ENCODE measurements around the gene GOLT1A. TPM values are rescaled to one million over a fixed set of nuclear protein-coding genes. Genes with fewer than 3 reads are reported as not detected.

Gene GOLT1A, protein sequence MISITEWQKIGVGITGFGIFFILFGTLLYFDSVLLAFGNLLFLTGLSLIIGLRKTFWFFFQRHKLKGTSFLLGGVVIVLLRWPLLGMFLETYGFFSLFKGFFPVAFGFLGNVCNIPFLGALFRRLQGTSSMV
- under 1 TPM; 0.42 to 0.81 TPM for polyA plus RNA-seq

DNA sequence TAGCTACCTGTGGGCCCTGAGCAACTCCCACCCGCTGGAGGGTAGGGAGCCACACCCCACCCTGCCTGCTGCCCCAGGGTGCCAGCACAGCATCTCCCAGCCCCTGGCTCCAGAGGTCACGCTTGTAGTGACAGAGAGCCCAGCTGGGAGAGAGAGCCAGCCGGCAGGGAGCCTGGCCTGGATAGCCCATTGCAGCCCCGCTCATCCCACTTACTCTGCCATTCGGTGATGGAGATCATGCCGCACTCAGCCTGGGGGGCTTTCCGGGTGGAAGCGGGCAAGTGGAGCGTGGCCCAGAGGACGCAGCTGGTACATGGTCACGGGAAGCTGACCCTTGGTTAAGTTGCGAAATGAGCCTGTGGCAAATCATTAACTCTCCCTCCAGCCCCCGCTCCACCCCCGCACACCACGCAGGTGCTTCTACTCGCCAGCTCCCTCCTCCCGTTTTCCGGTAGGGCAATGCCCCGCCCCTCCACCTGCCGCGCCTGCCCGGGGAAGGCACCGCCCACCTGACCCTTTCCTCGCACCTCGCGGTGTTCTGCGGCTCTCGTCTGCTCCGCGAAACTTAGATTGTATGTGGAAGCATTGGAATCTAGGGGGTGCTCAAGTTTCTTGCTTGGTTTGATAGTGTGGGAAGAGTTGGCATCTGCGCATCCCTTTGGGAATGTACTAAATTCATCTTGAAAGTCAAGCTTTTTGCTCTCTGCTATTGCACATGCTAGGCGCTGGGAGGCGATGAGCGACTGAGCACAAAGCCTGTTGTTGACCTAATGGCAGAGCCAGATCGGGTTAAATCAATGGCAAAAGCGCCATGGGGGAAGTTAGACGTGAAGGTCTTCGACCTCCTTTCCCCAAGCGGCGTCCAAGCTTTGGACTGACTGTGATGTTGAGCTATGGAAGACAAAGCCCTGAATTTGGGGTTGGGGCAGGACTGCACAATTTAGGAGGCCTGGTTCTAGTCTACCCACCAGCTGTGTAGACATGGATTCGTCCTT, at the start of gene GOLT1A:
GOLT1A (minus strand) TSS at position 321 of the 995 bp plus-strand sequence; CDS start at position 239, 82 bp downstream.
- Histone ChIP-seq H3K4me3 (ENCODE audit: low read depth in 1 of 2, low read length in 2 of 2) (no peak within 1 kb of the TSS), H3K27ac (ENCODE audit: low read depth in 2 of 2, low read length in 1 of 2) (no peak within 1 kb of the TSS)
- 14 to 16% methylated on average over 41 of the region's 41 CpGs for WGBS, 2 donors

DNA sequence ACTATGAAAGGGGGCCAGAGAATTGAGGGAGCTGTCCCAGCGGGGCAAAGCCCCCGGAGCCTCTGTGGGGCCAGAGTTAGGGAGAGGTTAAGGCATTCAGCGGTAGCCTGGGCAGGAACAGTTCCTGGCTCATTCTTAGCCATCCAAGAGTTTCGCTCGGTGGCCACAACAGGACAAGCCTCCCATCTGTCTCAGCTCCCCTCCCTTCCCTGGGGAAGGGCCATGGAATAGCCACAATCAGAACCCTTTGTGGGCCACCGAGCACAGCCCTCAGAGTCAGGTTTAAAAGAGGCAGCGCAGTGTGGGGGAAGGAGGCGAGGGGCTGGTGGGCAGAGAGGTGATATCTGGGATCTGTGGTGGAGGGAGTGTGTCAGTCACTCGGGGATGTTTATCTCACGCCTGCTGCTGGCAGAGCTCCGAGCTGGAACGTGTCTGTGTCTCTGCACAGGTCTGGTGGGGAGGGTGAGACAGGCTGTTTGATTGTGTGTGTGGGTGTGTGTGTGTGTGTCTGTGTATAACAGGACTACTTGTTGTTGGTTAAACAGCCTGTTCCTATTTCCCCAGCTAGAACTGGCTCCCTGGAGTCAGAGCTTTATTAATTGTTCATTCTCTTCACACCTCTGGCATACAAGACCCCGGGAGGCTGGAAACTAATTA, 49.6 kb upstream of the GOLT1A start:
- Histone ChIP-seq H3K4me1 (ENCODE audit: control insufficient read depth in 2 of 2, insufficient read depth in 2 of 2, low read length in 1 of 2) (peaks cover 2% of the 10 kb centered on the region in 2 donors), H3K27ac (ENCODE audit: low read depth in 2 of 2, low read length in 1 of 2) (no peak overlapping the region)
- WGBS, 2 donors, result 59 to 62% methylated on average over 11 to 13 of the region's 13 CpGs

More for the DNA sequence above, at the start of gene GOLT1A:
- Histone ChIP-seq H3K36me3 (ENCODE audit: control insufficient read depth in 2 of 2, insufficient read depth in 2 of 2, low read length in 1 of 2) (no peaks in the 10 kb centered on the region), H3K9me3 (ENCODE audit: control insufficient read depth in 2 of 2, insufficient read depth in 1 of 2, low read depth in 1 of 2, low read length in 1 of 2) (no peaks in the 10 kb centered on the region), H3K27me3 (ENCODE audit: control insufficient read depth in 1 of 2, insufficient read depth in 2 of 2, low read length in 2 of 2) (no peaks in the 10 kb centered on the region), H3K4me1 (ENCODE audit: control insufficient read depth in 2 of 2, insufficient read depth in 2 of 2, low read length in 1 of 2) (peaks cover 3 to 7% of the 10 kb centered on the region in 2 donors)

DNA sequence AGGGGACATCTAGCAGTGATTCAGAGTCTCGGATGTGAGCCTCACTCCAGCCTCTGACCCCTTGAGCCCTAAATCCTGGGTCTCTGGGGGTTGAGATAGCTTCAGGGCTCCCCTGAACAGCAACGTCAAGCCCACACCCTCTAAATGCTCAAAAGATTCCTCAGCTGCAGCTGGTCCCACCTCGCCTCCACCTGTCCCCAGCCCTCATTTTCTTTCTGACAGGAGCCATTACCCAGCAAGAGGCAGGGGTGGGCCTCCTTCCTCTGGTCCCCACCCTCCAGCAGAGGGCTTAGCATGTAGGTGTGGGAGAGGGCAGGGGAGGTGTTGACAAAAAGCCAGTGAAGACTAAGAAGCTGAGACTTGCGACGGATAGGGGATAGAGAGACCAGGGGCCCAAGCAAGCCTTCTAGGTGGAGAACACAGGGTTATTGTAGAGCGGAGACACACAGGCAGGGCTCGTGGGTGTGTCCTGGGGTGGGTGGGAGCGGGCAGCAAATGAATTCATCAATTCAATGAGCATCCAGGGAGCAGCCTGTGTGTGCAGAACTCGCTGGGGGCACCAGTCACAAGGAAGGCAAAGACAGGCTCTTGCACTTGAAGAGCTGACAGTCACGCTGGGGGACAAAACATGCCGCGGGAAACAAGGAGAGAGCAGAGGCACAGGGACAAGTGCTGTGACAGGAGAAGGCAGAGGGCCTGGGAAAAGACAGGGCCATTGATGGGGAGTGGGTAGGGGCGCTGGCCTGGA, 48.9 kb upstream of the GOLT1A start:
- Histone ChIP-seq H3K4me3 (ENCODE audit: low read depth in 1 of 2, low read length in 2 of 2) (no peak overlapping the region), H3K36me3 (ENCODE audit: control insufficient read depth in 2 of 2, insufficient read depth in 2 of 2, low read length in 1 of 2) (peaks cover 2 to 25% of the 10 kb centered on the region in 2 donors), H3K27me3 (ENCODE audit: control insufficient read depth in 1 of 2, insufficient read depth in 2 of 2, low read length in 2 of 2) (no peaks in the 10 kb centered on the region), H3K4me1 (ENCODE audit: control insufficient read depth in 2 of 2, insufficient read depth in 2 of 2, low read length in 1 of 2) (peaks cover 2% of the 10 kb centered on the region in 2 donors), H3K9me3 (ENCODE audit: control insufficient read depth in 2 of 2, insufficient read depth in 1 of 2, low read depth in 1 of 2, low read length in 1 of 2) (no peaks in the 10 kb centered on the region), H3K27ac (ENCODE audit: low read depth in 2 of 2, low read length in 1 of 2) (no peak overlapping the region)
- 88 to 91% methylated on average over 12 to 13 of the region's 13 CpGs for WGBS, 2 donors

More for the DNA sequence above, 49.6 kb upstream of the GOLT1A start:
- Histone ChIP-seq H3K4me3 (ENCODE audit: low read depth in 1 of 2, low read length in 2 of 2) (no peak overlapping the region), H3K9me3 (ENCODE audit: control insufficient read depth in 2 of 2, insufficient read depth in 1 of 2, low read depth in 1 of 2, low read length in 1 of 2) (no peaks in the 10 kb centered on the region), H3K27me3 (ENCODE audit: control insufficient read depth in 1 of 2, insufficient read depth in 2 of 2, low read length in 2 of 2) (no peaks in the 10 kb centered on the region), H3K36me3 (ENCODE audit: control insufficient read depth in 2 of 2, insufficient read depth in 2 of 2, low read length in 1 of 2) (peaks cover 2 to 25% of the 10 kb centered on the region in 2 donors)

DNA sequence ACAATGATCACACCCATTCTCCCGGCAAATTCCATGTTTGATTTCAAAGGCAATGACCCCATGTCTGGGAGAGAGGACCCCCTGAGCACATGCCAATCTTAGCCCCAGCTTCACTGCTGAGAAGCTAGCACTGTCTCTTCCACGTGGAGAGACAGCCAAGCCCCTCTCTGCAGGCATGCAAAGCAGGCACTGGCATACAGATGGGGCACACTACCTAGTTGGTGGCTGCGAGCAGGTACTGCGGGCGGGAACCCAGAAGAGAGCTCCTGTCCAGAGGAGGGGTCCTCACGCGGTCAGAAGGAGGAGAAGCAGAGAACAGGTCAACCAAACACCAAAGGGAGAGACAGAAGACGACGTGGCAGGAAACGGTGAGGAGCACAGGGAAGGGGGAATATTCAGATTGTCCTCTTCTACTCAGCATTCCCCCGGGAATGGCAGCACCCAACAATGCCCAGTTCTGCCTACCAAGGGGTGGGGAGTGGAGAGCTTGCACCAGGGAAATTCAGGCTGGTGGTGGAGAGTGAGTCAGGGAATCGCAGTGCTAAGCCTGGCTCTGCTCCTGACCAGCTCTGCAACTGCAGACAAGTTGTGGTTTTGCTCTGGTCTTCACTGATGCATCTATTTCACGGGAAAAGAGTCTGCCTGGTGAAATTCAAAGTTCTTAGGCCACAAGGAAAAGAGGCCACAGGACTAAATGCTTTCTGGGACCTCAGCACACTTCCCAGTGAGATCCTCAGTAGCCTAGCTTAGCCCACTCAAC, 48.1 kb upstream of the GOLT1A start:
- Histone ChIP-seq H3K27ac (ENCODE audit: low read depth in 2 of 2, low read length in 1 of 2) (no peak overlapping the region), H3K9me3 (ENCODE audit: control insufficient read depth in 2 of 2, insufficient read depth in 1 of 2, low read depth in 1 of 2, low read length in 1 of 2) (no peaks in the 10 kb centered on the region), H3K4me1 (ENCODE audit: control insufficient read depth in 2 of 2, insufficient read depth in 2 of 2, low read length in 1 of 2) (peaks cover 2% of the 10 kb centered on the region in 2 donors), H3K27me3 (ENCODE audit: control insufficient read depth in 1 of 2, insufficient read depth in 2 of 2, low read length in 2 of 2) (no peaks in the 10 kb centered on the region), H3K4me3 (ENCODE audit: low read depth in 1 of 2, low read length in 2 of 2) (no peak overlapping the region), H3K36me3 (ENCODE audit: control insufficient read depth in 2 of 2, insufficient read depth in 2 of 2, low read length in 1 of 2) (peaks cover 2 to 29% of the 10 kb centered on the region in 2 donors)
- WGBS, 2 donors, result 79 to 83% methylated on average over 13 of the region's 13 CpGs

DNA sequence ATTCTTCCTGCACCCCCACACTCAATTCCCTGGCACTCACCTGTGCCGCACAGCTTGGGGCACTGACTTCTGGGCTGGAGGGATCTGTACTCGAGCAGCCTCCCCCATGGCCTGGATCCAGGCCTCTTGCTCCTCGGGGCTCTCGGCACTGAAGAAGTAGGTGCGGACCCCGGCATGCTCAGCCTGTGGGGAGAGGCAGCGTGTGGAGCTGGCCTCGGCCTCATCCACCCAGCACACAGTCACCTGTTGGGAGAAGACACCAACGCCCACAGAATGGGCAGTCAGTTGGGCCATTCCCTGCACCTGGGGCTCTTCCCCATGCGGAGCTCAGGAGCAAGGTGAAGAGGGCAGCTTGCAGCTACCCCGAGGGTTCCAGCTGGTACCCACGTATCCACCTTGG, 47.5 kb upstream of the GOLT1A start:
- H3K27me3 ChIP-seq (ENCODE audit: control insufficient read depth in 1 of 2, insufficient read depth in 2 of 2, low read length in 2 of 2), result no peaks in the 10 kb centered on the region
- H3K27ac ChIP-seq (ENCODE audit: low read depth in 2 of 2, low read length in 1 of 2), result no peak overlapping the region
- H3K4me3 ChIP-seq (ENCODE audit: low read depth in 1 of 2, low read length in 2 of 2), result no peak overlapping the region
- H3K36me3 ChIP-seq (ENCODE audit: control insufficient read depth in 2 of 2, insufficient read depth in 2 of 2, low read length in 1 of 2), result peaks cover 2 to 31% of the 10 kb centered on the region in 2 donors
- WGBS, 2 donors, result 92 to 95% methylated on average over 12 of the region's 12 CpGs
- no peaks in the 10 kb centered on the region for H3K9me3 ChIP-seq (ENCODE audit: control insufficient read depth in 2 of 2, insufficient read depth in 1 of 2, low read depth in 1 of 2, low read length in 1 of 2)
- H3K4me1 ChIP-seq (ENCODE audit: control insufficient read depth in 2 of 2, insufficient read depth in 2 of 2, low read length in 1 of 2), result peaks cover 2% of the 10 kb centered on the region in 2 donors

DNA sequence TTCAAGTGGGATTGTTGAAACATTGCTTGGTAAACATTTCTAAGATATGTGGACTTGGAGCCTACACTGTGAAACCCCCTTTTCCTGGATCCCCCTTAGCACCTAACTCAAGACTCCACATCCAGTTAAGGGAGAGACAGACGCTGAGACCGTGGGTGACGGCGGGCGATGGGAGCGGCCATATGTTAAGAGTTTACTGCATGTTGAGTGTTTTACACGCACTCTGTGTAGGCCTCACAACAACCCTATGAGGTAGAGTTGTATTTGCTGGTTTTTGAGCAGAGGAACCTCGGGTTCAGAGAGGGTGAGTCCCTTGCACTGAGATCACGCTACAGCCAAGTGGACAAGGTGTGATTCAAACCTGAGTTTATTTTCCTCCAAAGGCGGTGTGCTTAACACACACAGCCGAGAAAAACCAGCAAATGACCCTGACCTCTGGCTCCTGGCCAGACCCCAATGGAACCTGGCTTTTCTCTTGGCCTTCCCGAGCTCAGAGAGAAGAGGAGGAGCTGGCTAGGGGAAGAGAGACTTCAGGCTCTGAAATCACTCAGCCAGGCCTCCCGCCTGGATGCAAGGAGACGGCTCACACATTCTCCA, 46.9 kb upstream of the GOLT1A start:
- H3K4me1 ChIP-seq (ENCODE audit: control insufficient read depth in 2 of 2, insufficient read depth in 2 of 2, low read length in 1 of 2), result peaks cover 0 to 2% of the 10 kb centered on the region in 2 donors
- H3K4me3 ChIP-seq (ENCODE audit: low read depth in 1 of 2, low read length in 2 of 2), result no peak overlapping the region
- H3K36me3 ChIP-seq (ENCODE audit: control insufficient read depth in 2 of 2, insufficient read depth in 2 of 2, low read length in 1 of 2), result peaks cover 2 to 35% of the 10 kb centered on the region in 2 donors
- 91 to 92% methylated on average over 13 to 14 of the region's 14 CpGs for WGBS, 2 donors
- no peak overlapping the region for H3K27ac ChIP-seq (ENCODE audit: low read depth in 2 of 2, low read length in 1 of 2)
- no peaks in the 10 kb centered on the region for H3K27me3 ChIP-seq (ENCODE audit: control insufficient read depth in 1 of 2, insufficient read depth in 2 of 2, low read length in 2 of 2)
- no peaks in the 10 kb centered on the region for H3K9me3 ChIP-seq (ENCODE audit: control insufficient read depth in 2 of 2, insufficient read depth in 1 of 2, low read depth in 1 of 2, low read length in 1 of 2)

DNA sequence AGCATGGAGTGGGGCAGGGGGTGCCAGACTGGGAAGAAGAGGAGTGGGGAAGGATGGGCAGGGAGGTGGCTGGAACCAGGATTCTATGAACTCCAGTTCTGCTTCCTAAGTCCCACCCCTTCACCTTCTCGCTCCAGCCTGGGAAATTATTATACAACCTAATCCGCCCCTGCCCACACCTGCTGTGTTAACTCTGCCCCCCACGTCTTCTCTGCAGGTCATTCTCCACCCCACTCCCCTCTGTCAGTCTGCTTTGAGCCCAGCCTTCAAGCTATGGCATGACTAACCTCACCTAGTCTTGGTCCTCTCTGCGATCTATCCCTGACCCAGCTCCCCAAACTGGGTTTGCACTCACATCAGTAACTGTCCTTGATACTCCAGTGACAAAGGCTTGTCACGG, 46.0 kb upstream of the GOLT1A start:
- H3K27ac ChIP-seq (ENCODE audit: low read depth in 2 of 2, low read length in 1 of 2), result no peak overlapping the region
- WGBS, 2 donors, result 87 to 93% methylated on average over 5 of the region's 5 CpGs
- H3K27me3 ChIP-seq (ENCODE audit: control insufficient read depth in 1 of 2, insufficient read depth in 2 of 2, low read length in 2 of 2), result no peaks in the 10 kb centered on the region
- H3K36me3 ChIP-seq (ENCODE audit: control insufficient read depth in 2 of 2, insufficient read depth in 2 of 2, low read length in 1 of 2), result peaks cover 2 to 35% of the 10 kb centered on the region in 2 donors
- H3K9me3 ChIP-seq (ENCODE audit: control insufficient read depth in 2 of 2, insufficient read depth in 1 of 2, low read depth in 1 of 2, low read length in 1 of 2), result no peaks in the 10 kb centered on the region
- H3K4me3 ChIP-seq (ENCODE audit: low read depth in 1 of 2, low read length in 2 of 2), result no peak overlapping the region
- peaks cover 0 to 2% of the 10 kb centered on the region in 2 donors for H3K4me1 ChIP-seq (ENCODE audit: control insufficient read depth in 2 of 2, insufficient read depth in 2 of 2, low read length in 1 of 2)

DNA sequence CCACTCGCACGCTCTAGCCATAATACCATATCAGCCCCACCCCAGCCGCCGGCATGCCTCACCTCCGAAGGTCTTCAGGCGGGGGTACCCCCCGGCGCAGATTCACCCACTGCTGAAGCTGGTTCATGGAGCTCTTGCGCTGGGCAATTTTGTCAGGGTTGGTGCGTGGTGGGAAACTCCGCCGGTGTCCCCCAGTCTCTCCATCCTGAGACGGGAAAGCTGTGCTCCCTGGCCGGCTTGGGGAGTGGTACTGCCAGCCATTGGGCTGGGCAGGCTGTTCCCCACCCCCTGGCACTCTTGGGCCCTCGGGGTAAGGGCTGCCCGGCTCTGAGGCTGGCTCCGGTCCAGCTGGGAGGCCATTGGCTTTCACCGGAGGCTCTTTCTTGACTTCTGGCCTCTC, 45.4 kb upstream of the GOLT1A start:
- Histone ChIP-seq H3K4me3 (ENCODE audit: low read depth in 1 of 2, low read length in 2 of 2) (no peak overlapping the region), H3K27me3 (ENCODE audit: control insufficient read depth in 1 of 2, insufficient read depth in 2 of 2, low read length in 2 of 2) (no peaks in the 10 kb centered on the region), H3K4me1 (ENCODE audit: control insufficient read depth in 2 of 2, insufficient read depth in 2 of 2, low read length in 1 of 2) (peaks cover 0 to 2% of the 10 kb centered on the region in 2 donors), H3K36me3 (ENCODE audit: control insufficient read depth in 2 of 2, insufficient read depth in 2 of 2, low read length in 1 of 2) (peaks cover 2 to 30% of the 10 kb centered on the region in 2 donors), H3K27ac (ENCODE audit: low read depth in 2 of 2, low read length in 1 of 2) (no peak overlapping the region), H3K9me3 (ENCODE audit: control insufficient read depth in 2 of 2, insufficient read depth in 1 of 2, low read depth in 1 of 2, low read length in 1 of 2) (no peaks in the 10 kb centered on the region)
- 89 to 90% methylated on average over 18 of the region's 18 CpGs for WGBS, 2 donors

All from esophagus (tissue), 2 donors.